ENCODE measurements around the gene ABCG8. TPM values are rescaled to one million over a fixed set of nuclear protein-coding genes. Genes with fewer than 3 reads are reported as not detected.
"Not testable (repeated sequence)": the region's sequence is repeated elsewhere in the genome, so short reads cannot be mapped to it uniquely, and the experiment has no call there.

Gene ABCG8
- total RNA-seq, 1 experiment from 2014 or later: not detected

DNA sequence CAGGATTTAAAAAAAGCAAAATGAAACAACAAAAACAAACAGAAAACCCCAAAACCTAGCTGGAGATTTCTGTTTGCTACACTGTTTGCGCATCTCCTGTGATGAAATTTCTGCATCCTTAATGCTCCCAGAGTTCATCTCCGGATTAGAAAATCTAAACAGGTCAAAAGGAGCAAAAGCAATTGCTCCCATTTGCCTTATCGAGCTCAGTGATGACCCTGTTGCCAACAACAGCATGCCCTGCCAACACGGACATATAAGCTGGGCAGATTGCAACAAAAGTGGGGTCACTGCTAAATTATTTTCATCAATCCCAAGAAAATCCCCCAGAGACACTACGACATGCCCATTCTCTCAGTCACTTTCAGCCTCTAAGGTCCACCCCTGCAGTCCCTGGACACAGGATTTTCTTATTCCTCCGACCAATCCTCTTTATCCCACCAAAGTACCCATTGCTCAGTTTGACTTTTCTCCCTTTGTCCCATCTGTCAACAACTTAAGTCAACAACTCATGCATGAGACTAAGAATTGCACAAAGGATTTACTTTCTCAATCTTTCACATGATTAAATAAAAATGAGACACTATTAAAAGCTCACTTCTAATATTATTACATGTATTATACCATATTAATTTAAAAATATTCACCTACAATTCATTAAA lies 67.8 kb downstream of the ABCG8 start:
- Histone ChIP-seq H3K4me3 (no peak overlapping the region), H4K20me1 (ENCODE audit: insufficient read depth) (peaks cover 28% of the 10 kb centered on the region), H3K79me2 (ENCODE audit: low read depth) (no peaks in the 10 kb centered on the region), H3K27ac (no peak overlapping the region), H3K9me2 (ENCODE audit: insufficient read depth) (no peaks in the 10 kb centered on the region), H3K4me2 (no peak overlapping the region), H3K4me1 (replicated peaks; ENCODE audit: insufficient read depth) (no peaks in the 10 kb centered on the region), H3K9me3 (ENCODE audit: insufficient read depth, low read depth) (no peaks in the 10 kb centered on the region), H3F3A (ENCODE audit: insufficient read depth, low read depth) (peaks cover 25% of the 10 kb centered on the region), H3K36me3 (ENCODE audit: low read depth) (peaks cover 41% of the 10 kb centered on the region), H3K27me3 (ENCODE audit: insufficient read depth, low read depth) (no peaks in the 10 kb centered on the region), H2AFZ (no peak overlapping the region)
- CTCF ChIA-PET: interaction anchor here (0.6 kb wide), 1 partner anchor 266 kb away, joined by 6 read pairs; no protein-coding TSS in a partner anchor
- TSS peak; percentile 14 for BruUV-seq (replicated peaks)
- POLR2A ChIA-PET (ENCODE audit: unreplicated experiment): interaction anchor here (0.6 kb wide), 1 partner anchor 35 kb away, joined by 4 read pairs; no protein-coding TSS in a partner anchor
- no peak for DNase-seq
- no peak for TF ChIP-seq CTCF (conservative IDR thresholded peaks at IDR 0.05)
- no peak for TF ChIP-seq EZH2 (IDR thresholded peaks at IDR 0.05; ENCODE audit: low read depth)
- intact Hi-C loops (cut with micrococcal nuclease; ENCODE audit: unreplicated experiment): no loop called here

GRCh38 chr2:43911136-43911790 lies 72.5 kb downstream of the ABCG8 start:
- H3K4me1 ChIP-seq (replicated peaks; ENCODE audit: insufficient read depth); H3K4me2 ChIP-seq; DNase-seq; CTCF ChIA-PET; H3K9me3 ChIP-seq (ENCODE audit: insufficient read depth, low read depth); H2AFZ ChIP-seq; H3K4me3 ChIP-seq; intact Hi-C loops (cut with micrococcal nuclease; ENCODE audit: unreplicated experiment); H3K9me2 ChIP-seq (ENCODE audit: insufficient read depth); H3K27ac ChIP-seq; H3K79me2 ChIP-seq (ENCODE audit: low read depth); BruUV-seq (replicated peaks); POLR2A ChIA-PET (ENCODE audit: unreplicated experiment); H3K27me3 ChIP-seq (ENCODE audit: insufficient read depth, low read depth): not testable (repeated sequence)
- Histone ChIP-seq H4K20me1 (ENCODE audit: insufficient read depth) (peaks cover 12% of the 10 kb centered on the region; the same call in 1 of the 2 replicates), H3K36me3 (ENCODE audit: low read depth) (peaks cover 49% of the 10 kb centered on the region), H3F3A (ENCODE audit: insufficient read depth, low read depth) (peaks cover 28% of the 10 kb centered on the region)

- H3K79me2 ChIP-seq (ENCODE audit: low read depth): no peaks in the 10 kb centered on the region
- peaks cover 62% of the 10 kb centered on the region for H3K36me3 ChIP-seq (ENCODE audit: low read depth)
- no peak overlapping the region for H3K4me3 ChIP-seq
- no peak overlapping the region for H3K4me2 ChIP-seq
- H2AFZ ChIP-seq: no peak overlapping the region
- intact Hi-C loops (cut with micrococcal nuclease; ENCODE audit: unreplicated experiment): no loop called here
- no TSS peak for BruUV-seq (replicated peaks)
- H4K20me1 ChIP-seq (ENCODE audit: insufficient read depth): 0 out of 2 replicates have a peak, but pooled peaks cover 8% of the 10 kb centered on the region
- no peaks in the 10 kb centered on the region for H3K4me1 ChIP-seq (replicated peaks; ENCODE audit: insufficient read depth)
- H3K27me3 ChIP-seq (ENCODE audit: insufficient read depth, low read depth): no peaks in the 10 kb centered on the region
- H3K27ac ChIP-seq: no peak overlapping the region
- H3K9me2 ChIP-seq (ENCODE audit: insufficient read depth): no peaks in the 10 kb centered on the region
- no peak for TF ChIP-seq CTCF (conservative IDR thresholded peaks at IDR 0.05)
- TF ChIP-seq EZH2 (IDR thresholded peaks at IDR 0.05; ENCODE audit: low read depth): no peak
- ChIA-PET CTCF (no interaction called here), POLR2A (ENCODE audit: unreplicated experiment) (no interaction called here)
- DNase-seq: no peak
- H3K9me3 ChIP-seq (ENCODE audit: insufficient read depth, low read depth): no peaks in the 10 kb centered on the region
- peaks cover 31% of the 10 kb centered on the region for H3F3A ChIP-seq (ENCODE audit: insufficient read depth, low read depth)
These were observed 85.7 kb downstream of the ABCG8 start for GRCh38 chr2:43924463-43924862.
